G401 (cell line): ENCODE results near the gene TTC9. TPM values are rescaled to one million over a fixed set of nuclear protein-coding genes. Genes with fewer than 3 reads are reported as not detected.

ENCODE experiments used
- total RNA-seq: library from RNA; depleted of rRNA; stranded (reverse); fragments of >200 nt; shearing (Covaris generic); gene quantifications from 2 replicates; pipeline ENCODE4 v1.2.3, GENCODE V29; 2014; rRNA removed

The TTC9 gene
- total RNA-seq, 1 experiment from 2014 or later: not detected

Other genes with a start within 250 kb of the TTC9 start
- gene SYNJ2BP, start 224.8 kb upstream of the TTC9 start, total RNA-seq: 13.7 and 28.4 TPM in 2 replicates
- 0.06 TPM in 1 of 2 replicates, not detected in the other for gene ADAM21, start 189.7 kb upstream of the TTC9 start, total RNA-seq
- not detected in 2 replicates for gene ADAM20, start 106.9 kb upstream of the TTC9 start, total RNA-seq
- gene MED6, start 41.3 kb upstream of the TTC9 start, total RNA-seq: 41.0 and 71.7 TPM in 2 replicates
- 3.3 and 3.8 TPM in 2 replicates for gene MAP3K9, start 167.6 kb downstream of the TTC9 start, total RNA-seq